Hepatocyte (in vitro differentiated cells): ENCODE data around the gene GLCCI1. TPM values are rescaled to one million over a fixed set of nuclear protein-coding genes. Genes with fewer than 3 reads are reported as not detected.

Source experiments
- DNase-seq: peaks from one replicate; pipeline ENCODE4 v3.0.0-alpha.2; 2016; ENCODE audit warnings: low spot score
- H2AFZ ChIP-seq: fragments of 200-600 bp; sonication (generic); 2 replicates; pipeline ENCODE4 v1.6.0; 2016; ENCODE audit warnings: antibody characterized with exemption, mild to moderate bottlenecking
- H3K27ac ChIP-seq: fragments of 200-600 bp; sonication (generic); 2 replicates; pipeline ENCODE4 v1.5.1; 2016; ENCODE audit warnings: mild to moderate bottlenecking
- H3K27me3 ChIP-seq: fragments of 200-600 bp; sonication (generic); 2 replicates; pipeline ENCODE4 v1.6.1; 2016
- H3K36me3 ChIP-seq: fragments of 200-600 bp; sonication (generic); replicated peaks from 2 replicates; pipeline ENCODE4 v1.5.1; 2016; ENCODE audit warnings: low read depth; ENCODE audit not compliant: insufficient read depth
- H3K4me1 ChIP-seq: fragments of 200-600 bp; sonication (generic); 2 replicates; pipeline ENCODE4 v1.5.1; 2016; ENCODE audit warnings: mild to moderate bottlenecking, moderate library complexity; ENCODE audit not compliant: insufficient read depth
- H3K4me2 ChIP-seq: fragments of 200-600 bp; sonication (generic); 2 replicates; pipeline ENCODE4 v1.6.0; 2016
- H3K4me3 ChIP-seq: fragments of 200-600 bp; sonication (generic); 2 replicates; pipeline ENCODE4 v1.5.1; 2016; ENCODE audit warnings: mild to moderate bottlenecking
- H3K79me2 ChIP-seq: fragments of 200-600 bp; sonication (generic); 2 replicates; pipeline ENCODE4 v1.6.0; 2017; ENCODE audit warnings: mild to moderate bottlenecking
- H3K9me2 ChIP-seq: fragments of 200-600 bp; sonication (generic); replicated peaks from 2 replicates; pipeline ENCODE4 v1.6.0; 2017; ENCODE audit warnings: mild to moderate bottlenecking; ENCODE audit not compliant: insufficient read depth
- H3K9me3 ChIP-seq: fragments of 200-600 bp; sonication (generic); 2 replicates; pipeline ENCODE4 v1.5.1; 2016; ENCODE audit warnings: low read depth, mild to moderate bottlenecking
- H4K20me1 ChIP-seq: fragments of 200-600 bp; sonication (generic); 2 replicates; pipeline ENCODE4 v1.6.0; 2016; ENCODE audit warnings: mild to moderate bottlenecking; ENCODE audit not compliant: insufficient read depth, poor library complexity, severe bottlenecking
- EZH2 ChIP-seq: fragments of 200-600 bp; sonication (generic); IDR thresholded peaks from 2 replicates; pipeline ENCODE4 v1.6.1; 2016; ENCODE audit warnings: antibody characterized with exemption, mild to moderate bottlenecking, borderline replicate concordance
- EZH2phosphoT487 ChIP-seq: fragments of 200-600 bp; sonication (generic); IDR thresholded peaks from one replicate; pipeline ENCODE4 v1.6.1; 2018; ENCODE audit warnings: antibody characterized with exemption, mild to moderate bottlenecking, low read depth, moderate library complexity; ENCODE audit not compliant: unreplicated experiment, severe bottlenecking
- WGBS: methylation state at CpG from one replicate; pipeline ENCODE4 v1.1.6; 2016; ENCODE audit warnings: low lambda C conversion rate; ENCODE audit errors: missing lambda C conversion rate; 5-methylcytosine and 5-hydroxymethylcytosine counted together
- polyA plus RNA-seq: library from polyadenylated mRNA; unstranded; fragments of >200 nt; fragmentation: Nextera tagmentation; extraction: Ambion mirVana; gene quantifications from 2 replicates; pipeline ENCODE4 v1.2.1, GENCODE V29; 2016
- total RNA-seq: library from RNA; depleted of rRNA; stranded (reverse); fragments of >200 nt; gene quantifications from 2 replicates; pipeline ENCODE4 v1.2.3, GENCODE V29; 2014
- TF ChIP-seq, protein P1 (sequence below): fragments of 200-600 bp; sonication (generic); IDR thresholded peaks from 2 replicates; pipeline ENCODE4 v1.5.1; 2016; ENCODE audit warnings: antibody characterized with exemption, mild to moderate bottlenecking; ENCODE audit not compliant: poor library complexity

The GLCCI1 gene
- total and polyA plus RNA-seq, 2 experiments from 2014 or later: 15.7 to 21.4 TPM

- Histone ChIP-seq H3K36me3 (no peaks in the 10 kb centered on the region), H3K4me2 (no peak overlapping the region), H3K9me3 (no peaks in the 10 kb centered on the region), H4K20me1 (no peaks in the 10 kb centered on the region), H3K9me2 (no peaks in the 10 kb centered on the region), H2AFZ (no peak overlapping the region), H3K27me3 (no peaks in the 10 kb centered on the region), H3K4me3 (no peak overlapping the region), H3K4me1 (no peaks in the 10 kb centered on the region), H3K79me2 (peaks cover 3% of the 10 kb centered on the region), H3K27ac (no peak overlapping the region)
- TF ChIP-seq EZH2phosphoT487 (no peak), EZH2 (no peak)
- TF ChIP-seq, protein P1, sequence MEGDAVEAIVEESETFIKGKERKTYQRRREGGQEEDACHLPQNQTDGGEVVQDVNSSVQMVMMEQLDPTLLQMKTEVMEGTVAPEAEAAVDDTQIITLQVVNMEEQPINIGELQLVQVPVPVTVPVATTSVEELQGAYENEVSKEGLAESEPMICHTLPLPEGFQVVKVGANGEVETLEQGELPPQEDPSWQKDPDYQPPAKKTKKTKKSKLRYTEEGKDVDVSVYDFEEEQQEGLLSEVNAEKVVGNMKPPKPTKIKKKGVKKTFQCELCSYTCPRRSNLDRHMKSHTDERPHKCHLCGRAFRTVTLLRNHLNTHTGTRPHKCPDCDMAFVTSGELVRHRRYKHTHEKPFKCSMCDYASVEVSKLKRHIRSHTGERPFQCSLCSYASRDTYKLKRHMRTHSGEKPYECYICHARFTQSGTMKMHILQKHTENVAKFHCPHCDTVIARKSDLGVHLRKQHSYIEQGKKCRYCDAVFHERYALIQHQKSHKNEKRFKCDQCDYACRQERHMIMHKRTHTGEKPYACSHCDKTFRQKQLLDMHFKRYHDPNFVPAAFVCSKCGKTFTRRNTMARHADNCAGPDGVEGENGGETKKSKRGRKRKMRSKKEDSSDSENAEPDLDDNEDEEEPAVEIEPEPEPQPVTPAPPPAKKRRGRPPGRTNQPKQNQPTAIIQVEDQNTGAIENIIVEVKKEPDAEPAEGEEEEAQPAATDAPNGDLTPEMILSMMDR: no peak
- no peak for DNase-seq
- WGBS: 90% methylated on average over 12 of the region's 12 CpGs
Observed at GRCh38 chr7:8068892-8069686, 100.5 kb downstream of the GLCCI1 start.

DNA sequence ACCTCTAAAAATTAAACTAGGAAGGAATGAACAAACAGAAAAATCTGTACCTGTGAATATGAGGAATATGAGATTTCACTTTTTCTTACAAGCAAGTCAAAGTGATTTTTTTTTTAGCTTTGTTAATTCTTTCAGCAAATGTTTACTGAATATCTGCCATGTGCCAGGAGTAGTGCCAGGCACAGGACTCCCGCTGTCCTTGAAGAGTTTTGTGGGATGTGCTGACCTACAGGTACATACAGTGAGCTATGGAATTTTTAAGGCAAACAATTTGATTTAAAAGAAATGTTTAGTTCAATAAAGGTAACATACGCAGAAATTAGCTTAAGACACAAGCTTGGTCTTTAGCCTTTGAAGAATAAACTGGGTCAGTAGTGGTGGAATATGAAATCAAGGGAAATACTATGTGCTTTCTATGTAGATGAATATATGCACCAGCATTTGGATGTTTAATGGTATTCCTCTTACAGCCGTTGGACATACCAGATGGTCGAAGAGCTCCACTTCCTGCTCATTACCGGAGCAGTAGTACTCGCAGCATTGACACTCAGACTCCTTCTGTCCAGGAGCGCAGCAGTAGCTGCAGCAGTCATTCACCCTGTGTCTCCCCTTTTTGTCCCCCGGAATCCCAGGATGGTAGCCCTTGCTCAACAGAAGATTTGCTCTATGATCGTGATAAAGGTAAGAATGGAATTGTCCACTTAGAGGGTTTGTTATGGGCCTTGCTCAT is 102.0 kb downstream of the GLCCI1 start:
- H3K79me2 ChIP-seq: peaks cover 3% of the 10 kb centered on the region
- no peaks in the 10 kb centered on the region for H3K9me2 ChIP-seq
- no peaks in the 10 kb centered on the region for H3K4me1 ChIP-seq
- H3K27ac ChIP-seq: no peak overlapping the region
- H3K36me3 ChIP-seq: no peaks in the 10 kb centered on the region
- no peak for TF ChIP-seq EZH2phosphoT487
- TF ChIP-seq, protein P1: no peak
- WGBS: 94% methylated on average over 9 of the region's 9 CpGs
- H3K27me3 ChIP-seq: no peaks in the 10 kb centered on the region
- H3K4me3 ChIP-seq: no peak overlapping the region
- no peak overlapping the region for H3K4me2 ChIP-seq
- no peak for DNase-seq
- H2AFZ ChIP-seq: no peak overlapping the region
- no peaks in the 10 kb centered on the region for H3K9me3 ChIP-seq
- no peaks in the 10 kb centered on the region for H4K20me1 ChIP-seq

DNA sequence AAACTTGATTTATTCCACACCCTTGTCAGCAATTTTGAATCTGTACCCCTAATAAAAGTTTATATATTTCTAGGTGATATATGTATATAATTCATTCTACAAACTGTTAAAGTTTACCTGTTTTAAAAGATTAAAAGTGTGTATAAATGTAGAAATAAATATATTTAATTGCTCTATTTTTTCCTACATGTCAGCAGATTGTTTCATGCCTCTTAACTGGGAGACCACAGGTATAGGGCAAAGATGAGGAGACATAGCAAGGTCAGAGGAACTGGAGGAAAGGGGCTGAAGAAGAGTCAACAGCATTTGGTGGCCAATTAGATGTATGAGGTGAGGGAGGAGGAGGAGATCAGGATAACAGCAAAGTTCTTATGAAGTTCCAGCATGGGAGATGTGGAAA is 109.8 kb downstream of the GLCCI1 start:
- H3K9me2 ChIP-seq: no peaks in the 10 kb centered on the region
- no peaks in the 10 kb centered on the region for H3K79me2 ChIP-seq
- no peak overlapping the region for H2AFZ ChIP-seq
- TF ChIP-seq EZH2phosphoT487 (no peak), EZH2 (no peak)
- TF ChIP-seq, protein P1: no peak
- no peaks in the 10 kb centered on the region for H4K20me1 ChIP-seq
- H3K4me1 ChIP-seq: no peaks in the 10 kb centered on the region
- no peaks in the 10 kb centered on the region for H3K36me3 ChIP-seq
- no peaks in the 10 kb centered on the region for H3K27me3 ChIP-seq
- no peak overlapping the region for H3K4me3 ChIP-seq
- no peak overlapping the region for H3K27ac ChIP-seq
- no peaks in the 10 kb centered on the region for H3K9me3 ChIP-seq
- no peak for DNase-seq
- H3K4me2 ChIP-seq: no peak overlapping the region
